ENCODE measurements around the gene MIA. TPM values are rescaled to one million over a fixed set of nuclear protein-coding genes. Genes with fewer than 3 reads are reported as not detected.

MIA gene
- total and polyA plus RNA-seq, 9 of the 15 experiments (the other 6 are each of a cell fraction or from before 2014, with no cell fraction given): 0.21 TPM; not detected in 8

DNA sequence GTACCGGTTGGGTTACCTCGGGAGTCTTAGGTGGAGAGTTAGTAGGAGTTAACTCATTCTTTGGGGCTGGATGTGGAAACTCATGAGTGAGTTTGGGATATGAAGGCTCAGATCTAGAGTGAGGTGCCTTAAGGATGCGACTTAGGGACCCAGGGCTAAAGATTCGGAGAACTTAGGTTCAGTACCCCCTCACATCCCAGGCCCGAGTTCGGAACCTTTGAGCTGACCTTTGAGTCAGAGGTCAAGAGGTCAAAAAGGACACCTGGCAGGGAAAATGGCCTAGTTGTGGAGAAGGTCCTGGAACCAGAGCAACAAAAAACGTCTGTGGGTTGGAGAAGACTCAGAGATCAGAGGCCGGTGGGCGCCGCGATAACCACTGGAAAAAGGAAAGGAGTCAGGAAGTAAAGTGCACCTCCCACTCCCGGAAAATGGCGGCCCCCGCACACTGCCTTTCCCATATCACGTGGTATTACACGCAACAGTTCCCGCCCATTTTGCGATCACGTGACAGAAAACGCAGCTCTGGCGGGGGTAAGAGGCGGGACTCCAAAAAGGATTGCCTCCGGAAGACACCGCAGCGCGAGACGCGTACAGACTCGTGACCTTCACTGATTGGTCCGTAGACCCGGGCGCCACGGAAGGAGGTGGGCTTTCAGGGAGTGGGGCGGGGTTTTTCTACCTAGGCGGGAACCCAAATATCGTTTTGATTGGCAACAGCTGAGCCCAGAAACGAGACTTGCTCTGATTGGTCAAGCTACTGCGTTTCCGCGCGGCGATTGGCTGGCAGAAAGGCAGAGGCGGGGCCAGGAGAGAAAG lies 25.1 kb upstream of the MIA start, which contains the start of gene ACTMAP (continued):
- TF ChIP-seq, protein P1, sequence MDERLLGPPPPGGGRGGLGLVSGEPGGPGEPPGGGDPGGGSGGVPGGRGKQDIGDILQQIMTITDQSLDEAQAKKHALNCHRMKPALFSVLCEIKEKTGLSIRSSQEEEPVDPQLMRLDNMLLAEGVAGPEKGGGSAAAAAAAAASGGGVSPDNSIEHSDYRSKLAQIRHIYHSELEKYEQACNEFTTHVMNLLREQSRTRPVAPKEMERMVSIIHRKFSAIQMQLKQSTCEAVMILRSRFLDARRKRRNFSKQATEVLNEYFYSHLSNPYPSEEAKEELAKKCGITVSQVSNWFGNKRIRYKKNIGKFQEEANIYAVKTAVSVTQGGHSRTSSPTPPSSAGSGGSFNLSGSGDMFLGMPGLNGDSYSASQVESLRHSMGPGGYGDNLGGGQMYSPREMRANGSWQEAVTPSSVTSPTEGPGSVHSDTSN (CRISPR knock-in tag; IDR thresholded peaks at IDR 0.05; ENCODE audit: low read depth): no peak
- TF ChIP-seq, protein P1 (tag; conservative IDR thresholded peaks at IDR 0.05; ENCODE audit: low read depth): 0 out of 2 replicates have a peak, but pooled peaks have one; percentile 22
- TF ChIP-seq SETDB1 (IDR thresholded peaks at IDR 0.05; ENCODE audit: low read length) (no peak), RB1 (IDR thresholded peaks at IDR 0.05; ENCODE audit: low read depth) (peak; percentile 69; the same call in 1 of the 2 replicates), FOXJ2 (tag; IDR thresholded peaks at IDR 0.05) (no peak), GABPB2 (CRISPR knock-in tag; conservative IDR thresholded peaks at IDR 0.05) (no peak), BHLHE40 (IDR thresholded peaks at IDR 0.05; ENCODE audit: low read length) (peak; percentile 90), SMAD4 (CRISPR knock-in tag; conservative IDR thresholded peaks at IDR 0.05) (peak; percentile 82; the same call in 1 of the 2 replicates), DACH1 (IDR thresholded peaks at IDR 0.05; ENCODE audit: partially characterized antibody) (peak; percentile 89), ZNF830 (CRISPR knock-in tag; IDR thresholded peaks at IDR 0.05) (no peak), HDGF (IDR thresholded peaks at IDR 0.05) (no peak), SMARCA4 (IDR thresholded peaks at IDR 0.05) (peak; percentile 73), NEUROD1 (IDR thresholded peaks at IDR 0.05; ENCODE audit: borderline replicate concordance, low read depth, low read length, partially characterized antibody) (peak; percentile 85), ZBTB7A (IDR thresholded peaks at IDR 0.05; ENCODE audit: borderline replicate concordance, control insufficient read depth, low read depth, low read length) (no peak; the same call in none of the 2 replicates)
- TF ChIP-seq, protein P2, sequence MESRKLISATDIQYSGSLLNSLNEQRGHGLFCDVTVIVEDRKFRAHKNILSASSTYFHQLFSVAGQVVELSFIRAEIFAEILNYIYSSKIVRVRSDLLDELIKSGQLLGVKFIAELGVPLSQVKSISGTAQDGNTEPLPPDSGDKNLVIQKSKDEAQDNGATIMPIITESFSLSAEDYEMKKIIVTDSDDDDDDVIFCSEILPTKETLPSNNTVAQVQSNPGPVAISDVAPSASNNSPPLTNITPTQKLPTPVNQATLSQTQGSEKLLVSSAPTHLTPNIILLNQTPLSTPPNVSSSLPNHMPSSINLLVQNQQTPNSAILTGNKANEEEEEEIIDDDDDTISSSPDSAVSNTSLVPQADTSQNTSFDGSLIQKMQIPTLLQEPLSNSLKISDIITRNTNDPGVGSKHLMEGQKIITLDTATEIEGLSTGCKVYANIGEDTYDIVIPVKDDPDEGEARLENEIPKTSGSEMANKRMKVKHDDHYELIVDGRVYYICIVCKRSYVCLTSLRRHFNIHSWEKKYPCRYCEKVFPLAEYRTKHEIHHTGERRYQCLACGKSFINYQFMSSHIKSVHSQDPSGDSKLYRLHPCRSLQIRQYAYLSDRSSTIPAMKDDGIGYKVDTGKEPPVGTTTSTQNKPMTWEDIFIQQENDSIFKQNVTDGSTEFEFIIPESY (CRISPR knock-in tag; IDR thresholded peaks at IDR 0.05): peak; percentile 41; the same call in 1 of the 2 replicates
- TF ChIP-seq, protein P3, sequence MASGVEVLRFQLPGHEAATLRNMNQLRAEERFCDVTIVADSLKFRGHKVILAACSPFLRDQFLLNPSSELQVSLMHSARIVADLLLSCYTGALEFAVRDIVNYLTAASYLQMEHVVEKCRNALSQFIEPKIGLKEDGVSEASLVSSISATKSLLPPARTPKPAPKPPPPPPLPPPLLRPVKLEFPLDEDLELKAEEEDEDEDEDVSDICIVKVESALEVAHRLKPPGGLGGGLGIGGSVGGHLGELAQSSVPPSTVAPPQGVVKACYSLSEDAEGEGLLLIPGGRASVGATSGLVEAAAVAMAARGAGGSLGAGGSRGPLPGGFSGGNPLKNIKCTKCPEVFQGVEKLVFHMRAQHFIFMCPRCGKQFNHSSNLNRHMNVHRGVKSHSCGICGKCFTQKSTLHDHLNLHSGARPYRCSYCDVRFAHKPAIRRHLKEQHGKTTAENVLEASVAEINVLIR (CRISPR knock-in tag; IDR thresholded peaks at IDR 0.05): peak; percentile 72; the same call in 1 of the 2 replicates

Measured in K562 (cell line).